IgD-negative memory B cell (primary cell): ENCODE results near the gene CHGA. TPM values are rescaled to one million over a fixed set of nuclear protein-coding genes. Genes with fewer than 3 reads are reported as not detected.

Experiments used
- H3K27ac Mint-ChIP-seq, 3 donors: one replicate each; pipeline ENCODE4 v1.8.0; 2020 to 2022; ENCODE audit warnings: mild to moderate bottlenecking in 3 of 3, mixed read lengths in 3 of 3, moderate library complexity in 1 of 3
- H3K27me3 Mint-ChIP-seq: one replicate; pipeline ENCODE4 v1.8.0; 2021; ENCODE audit warnings: mixed read lengths
- H3K36me3 Mint-ChIP-seq: one replicate; pipeline ENCODE4 v1.8.0; 2020; ENCODE audit warnings: mild to moderate bottlenecking, mixed read lengths
- H3K4me1 Mint-ChIP-seq, 3 donors: one replicate each; pipeline ENCODE4 v1.8.0; 2020 to 2022; ENCODE audit warnings: mixed read lengths in 3 of 3, mild to moderate bottlenecking in 1 of 3
- H3K4me3 Mint-ChIP-seq, 4 donors: one replicate each; pipeline ENCODE4 v1.8.0; 2020 to 2022; ENCODE audit warnings: mild to moderate bottlenecking in 4 of 4, mixed read lengths in 4 of 4, moderate library complexity in 3 of 4
- H3K9me3 Mint-ChIP-seq, 3 donors: one replicate each; pipeline ENCODE4 v1.8.0; 2020 to 2021; ENCODE audit warnings: mixed read lengths in 3 of 3, mild to moderate bottlenecking in 1 of 3
- polyA plus RNA-seq: library from polyadenylated mRNA; unstranded; fragments of 300-500 nt; fragmentation: Illumina TruSeq; gene quantifications from one replicate; pipeline ENCODE4 v1.2.3, GENCODE V29; 2021

CHGA gene
- polyA plus RNA-seq, 1 donor from 2014 or later = 0.44 TPM

GRCh38 chr14:92942576-92942975 lies 19.6 kb downstream of the CHGA start:
- Mint-ChIP-seq H3K36me3 (peaks cover 7% of the 10 kb centered on the region), H3K4me1 (peaks cover 0 to 2% (median 0%) of the 10 kb centered on the region in 3 donors), H3K9me3 (no peaks in the 10 kb centered on the region), H3K27me3 (no peaks in the 10 kb centered on the region), H3K4me3 (peak overlapping the region in 1 of 4 donors; percentile 17), H3K27ac (no peak overlapping the region)

GRCh38 chr14:92942976-92943710 lies 20.2 kb downstream of the CHGA start:
- Mint-ChIP-seq H3K36me3 (peaks cover 7% of the 10 kb centered on the region), H3K4me1 (peaks cover 0 to 2% (median 0%) of the 10 kb centered on the region in 3 donors), H3K9me3 (no peaks in the 10 kb centered on the region), H3K27me3 (no peaks in the 10 kb centered on the region), H3K4me3 (no peak overlapping the region), H3K27ac (no peak overlapping the region)

GRCh38 chr14:92943855-92944570 lies 21.1 kb downstream of the CHGA start:
- no peaks in the 10 kb centered on the region for H3K9me3 Mint-ChIP-seq
- H3K27ac Mint-ChIP-seq = no peak overlapping the region
- peaks cover 0 to 2% (median 0%) of the 10 kb centered on the region in 3 donors for H3K4me1 Mint-ChIP-seq
- H3K36me3 Mint-ChIP-seq = peaks cover 7% of the 10 kb centered on the region
- no peak overlapping the region for H3K4me3 Mint-ChIP-seq
- no peaks in the 10 kb centered on the region for H3K27me3 Mint-ChIP-seq

GRCh38 chr14:92944976-92945375 lies 22.0 kb downstream of the CHGA start:
- Mint-ChIP-seq H3K27ac (no peak overlapping the region), H3K4me1 (peaks cover 0 to 2% (median 0%) of the 10 kb centered on the region in 3 donors), H3K36me3 (peaks cover 10% of the 10 kb centered on the region), H3K27me3 (no peaks in the 10 kb centered on the region), H3K4me3 (peak overlapping the region in 1 of 4 donors; percentile 57), H3K9me3 (no peaks in the 10 kb centered on the region)

- H3K4me3 Mint-ChIP-seq = no peak overlapping the region
- no peaks in the 10 kb centered on the region for H3K27me3 Mint-ChIP-seq
- H3K36me3 Mint-ChIP-seq = peaks cover 10% of the 10 kb centered on the region
- H3K27ac Mint-ChIP-seq = no peak overlapping the region
- H3K4me1 Mint-ChIP-seq = peaks cover 0 to 2% (median 0%) of the 10 kb centered on the region in 3 donors
- no peaks in the 10 kb centered on the region for H3K9me3 Mint-ChIP-seq
Observed at GRCh38 chr14:92945544-92945943, 22.6 kb downstream of the CHGA start.

GRCh38 chr14:92945959-92946846 lies 23.3 kb downstream of the CHGA start:
- Mint-ChIP-seq H3K27ac (no peak overlapping the region), H3K36me3 (peaks cover 10% of the 10 kb centered on the region), H3K4me3 (no peak overlapping the region), H3K4me1 (peaks cover 0 to 2% (median 0%) of the 10 kb centered on the region in 3 donors), H3K9me3 (no peaks in the 10 kb centered on the region), H3K27me3 (no peaks in the 10 kb centered on the region)

- H3K27me3 Mint-ChIP-seq = no peaks in the 10 kb centered on the region
- peaks cover 12% of the 10 kb centered on the region for H3K36me3 Mint-ChIP-seq
- H3K4me1 Mint-ChIP-seq = peaks cover 2 to 4% (median 2%) of the 10 kb centered on the region in 3 donors
Observed at GRCh38 chr14:92946847-92947545, 24.0 kb downstream of the CHGA start.

GRCh38 chr14:92948647-92949046 lies 25.7 kb downstream of the CHGA start:
- Mint-ChIP-seq H3K36me3 (peaks cover 12% of the 10 kb centered on the region), H3K4me1 (peaks cover 4 to 5% (median 4%) of the 10 kb centered on the region in 3 donors), H3K9me3 (no peaks in the 10 kb centered on the region), H3K27ac (no peak overlapping the region), H3K27me3 (no peaks in the 10 kb centered on the region), H3K4me3 (no peak overlapping the region)

More at GRCh38 chr14:92946847-92947545, 24.0 kb downstream of the CHGA start:
- H3K9me3 Mint-ChIP-seq = no peaks in the 10 kb centered on the region
- H3K27ac Mint-ChIP-seq = peak overlapping the region in 2 of 3 donors; percentile 31 to 43
- H3K4me3 Mint-ChIP-seq = no peak overlapping the region

- H3K4me1 Mint-ChIP-seq = peaks cover 4 to 5% (median 4%) of the 10 kb centered on the region in 3 donors
- no peaks in the 10 kb centered on the region for H3K27me3 Mint-ChIP-seq
- H3K9me3 Mint-ChIP-seq = no peaks in the 10 kb centered on the region
- no peak overlapping the region for H3K27ac Mint-ChIP-seq
- H3K4me3 Mint-ChIP-seq = no peak overlapping the region
- peaks cover 10% of the 10 kb centered on the region for H3K36me3 Mint-ChIP-seq
Observed at GRCh38 chr14:92949496-92950192, 26.7 kb downstream of the CHGA start.

GRCh38 chr14:92950193-92950540 lies 27.2 kb downstream of the CHGA start:
- H3K27ac Mint-ChIP-seq = no peak overlapping the region
- H3K27me3 Mint-ChIP-seq = no peaks in the 10 kb centered on the region
- no peaks in the 10 kb centered on the region for H3K9me3 Mint-ChIP-seq
- peaks cover 7% of the 10 kb centered on the region for H3K36me3 Mint-ChIP-seq
- peaks cover 4 to 5% (median 4%) of the 10 kb centered on the region in 3 donors for H3K4me1 Mint-ChIP-seq
- no peak overlapping the region for H3K4me3 Mint-ChIP-seq

GRCh38 chr14:92950773-92951172 lies 27.8 kb downstream of the CHGA start:
- peaks cover 7% of the 10 kb centered on the region for H3K36me3 Mint-ChIP-seq
- H3K27ac Mint-ChIP-seq = no peak overlapping the region
- H3K4me3 Mint-ChIP-seq = no peak overlapping the region
- no peaks in the 10 kb centered on the region for H3K9me3 Mint-ChIP-seq
- no peaks in the 10 kb centered on the region for H3K27me3 Mint-ChIP-seq
- peaks cover 4 to 5% (median 4%) of the 10 kb centered on the region in 3 donors for H3K4me1 Mint-ChIP-seq

- Mint-ChIP-seq H3K4me1 (peaks cover 4 to 5% (median 4%) of the 10 kb centered on the region in 3 donors), H3K4me3 (no peak overlapping the region), H3K9me3 (no peaks in the 10 kb centered on the region), H3K27ac (peak overlapping the region in 1 of 3 donors; percentile 63), H3K27me3 (no peaks in the 10 kb centered on the region), H3K36me3 (peaks cover 6% of the 10 kb centered on the region)
Observed at GRCh38 chr14:92951261-92951660, 28.3 kb downstream of the CHGA start.

GRCh38 chr14:92951912-92952471 lies 29.0 kb downstream of the CHGA start:
- Mint-ChIP-seq H3K36me3 (peaks cover 6% of the 10 kb centered on the region), H3K9me3 (no peaks in the 10 kb centered on the region), H3K4me1 (peaks cover 4 to 5% (median 4%) of the 10 kb centered on the region in 3 donors), H3K4me3 (no peak overlapping the region), H3K27ac (peak overlapping the region in 1 of 3 donors; percentile 7), H3K27me3 (no peaks in the 10 kb centered on the region)
